CD4-positive, alpha-beta T cell (primary cell): ENCODE data around the gene AIFM2. TPM values are rescaled to one million over a fixed set of nuclear protein-coding genes. Genes with fewer than 3 reads are reported as not detected.

Experiments
- ATAC-seq: fragments of 200-7000 bp; cut with Tn5 transposase; one replicate; pipeline ENCODE4 v1.10.0; 2022; ENCODE audit warnings: mild to moderate bottlenecking; ENCODE audit not compliant: poor library complexity
- CTCF ChIA-PET: fragments of 350-600 bp; sonication (Branson Sonifier 250); formaldehyde crosslinking; loops from one replicate; lab custom pipeline; 2021; ENCODE audit warnings: antibody characterized with exemption, inconsistent platforms; lab: Charles Lee
- POLR2A ChIA-PET: fragments of 350-600 bp; sonication (Branson Sonifier 250); formaldehyde crosslinking; loops from one replicate; lab custom pipeline; 2021; ENCODE audit warnings: antibody characterized with exemption, inconsistent platforms; lab: Charles Lee
- DNase-seq, 14 experiments: peaks; one replicate each; pipeline ENCODE4 v3.0.0-alpha.2; 2013 to 2020; ENCODE audit warnings: mixed read lengths in 2 of 14
- H3K27ac ChIP-seq, 2 donors: one replicate each; pipeline versions ENCODE4 v1.5.1 to v1.7.0; 2013; ENCODE audit warnings: low read length in 2 of 2, low read depth in 1 of 2, mild to moderate bottlenecking in 1 of 2
- H3K27me3 ChIP-seq, 2 experiments: 1 replicate in 1 of 2; 2 replicates in 1 of 2; pipeline versions ENCODE4 v1.6.1 to v1.7.0; 2013; ENCODE audit warnings: low read length in 2 of 2, control low read depth in 1 of 2, mild to moderate bottlenecking in 1 of 2, moderate library complexity in 1 of 2; ENCODE audit not compliant: insufficient read depth in 2 of 2, control insufficient read depth in 1 of 2
- H3K36me3 ChIP-seq: one replicate; pipeline ENCODE4 v1.6.1; 2013; ENCODE audit warnings: low read length, control low read depth; ENCODE audit not compliant: insufficient read depth
- H3K4me1 ChIP-seq: one replicate; pipeline ENCODE4 v1.6.1; 2013; ENCODE audit warnings: low read length, control low read depth; ENCODE audit not compliant: insufficient read depth
- H3K4me3 ChIP-seq: one replicate; pipeline ENCODE4 v1.5.1; 2013; ENCODE audit warnings: mild to moderate bottlenecking, low read length, moderate library complexity
- H3K9me3 ChIP-seq, 2 experiments: 1 replicate in 1 of 2; 2 replicates in 1 of 2; pipeline versions ENCODE4 v1.6.1 to v1.7.0; 2013; ENCODE audit warnings: low read length in 2 of 2, mild to moderate bottlenecking in 2 of 2, control low read depth in 1 of 2, moderate library complexity in 1 of 2; ENCODE audit not compliant: control insufficient read depth in 1 of 2, insufficient read depth in 1 of 2
- H3K27ac Mint-ChIP-seq: one replicate; pipeline ENCODE4 v1.8.0; 2020; ENCODE audit warnings: mixed read lengths
- H3K27me3 Mint-ChIP-seq: one replicate; pipeline ENCODE4 v1.8.0; 2021; ENCODE audit warnings: mixed read lengths
- H3K36me3 Mint-ChIP-seq: one replicate; pipeline ENCODE4 v1.8.0; 2021; ENCODE audit warnings: low read depth, mixed read lengths
- H3K4me1 Mint-ChIP-seq: one replicate; pipeline ENCODE4 v1.8.0; 2021; ENCODE audit warnings: low read depth, mixed read lengths
- H3K4me3 Mint-ChIP-seq: one replicate; pipeline ENCODE4 v1.8.0; 2020; ENCODE audit warnings: mild to moderate bottlenecking, mixed read lengths
- H3K9me3 Mint-ChIP-seq: one replicate; pipeline ENCODE4 v1.8.0; 2020; ENCODE audit warnings: mixed read lengths
- intact Hi-C, 2 experiments: fragments of 100-400 bp; cut with DNase I in 1 of 2; cut with micrococcal nuclease in 1 of 2; formaldehyde crosslinking; loops; one replicate each; pipeline versions ENCODE4 v1.15.1 to v1.9.0; 2023 to 2025; cut with DNase I, micrococcal nuclease
- total RNA-seq, 174 experiments: library from RNA in 2 of 174; stranded (reverse) in 2 of 174; gene quantifications; one replicate each; pipeline ENCODE4 v1.2.3 and lab custom pipeline; 2021 to 2026
- TF ChIP-seq, protein P1 (sequence below): fragments of 200-600 bp; IDR thresholded peaks from one replicate; pipeline ENCODE4 v1.8.0; 2022; ENCODE audit warnings: antibody characterized with exemption, mild to moderate bottlenecking

Gene AIFM2
- total RNA-seq, 2 experiments from 2014 or later = 2.3 to 2.5 TPM

DNA sequence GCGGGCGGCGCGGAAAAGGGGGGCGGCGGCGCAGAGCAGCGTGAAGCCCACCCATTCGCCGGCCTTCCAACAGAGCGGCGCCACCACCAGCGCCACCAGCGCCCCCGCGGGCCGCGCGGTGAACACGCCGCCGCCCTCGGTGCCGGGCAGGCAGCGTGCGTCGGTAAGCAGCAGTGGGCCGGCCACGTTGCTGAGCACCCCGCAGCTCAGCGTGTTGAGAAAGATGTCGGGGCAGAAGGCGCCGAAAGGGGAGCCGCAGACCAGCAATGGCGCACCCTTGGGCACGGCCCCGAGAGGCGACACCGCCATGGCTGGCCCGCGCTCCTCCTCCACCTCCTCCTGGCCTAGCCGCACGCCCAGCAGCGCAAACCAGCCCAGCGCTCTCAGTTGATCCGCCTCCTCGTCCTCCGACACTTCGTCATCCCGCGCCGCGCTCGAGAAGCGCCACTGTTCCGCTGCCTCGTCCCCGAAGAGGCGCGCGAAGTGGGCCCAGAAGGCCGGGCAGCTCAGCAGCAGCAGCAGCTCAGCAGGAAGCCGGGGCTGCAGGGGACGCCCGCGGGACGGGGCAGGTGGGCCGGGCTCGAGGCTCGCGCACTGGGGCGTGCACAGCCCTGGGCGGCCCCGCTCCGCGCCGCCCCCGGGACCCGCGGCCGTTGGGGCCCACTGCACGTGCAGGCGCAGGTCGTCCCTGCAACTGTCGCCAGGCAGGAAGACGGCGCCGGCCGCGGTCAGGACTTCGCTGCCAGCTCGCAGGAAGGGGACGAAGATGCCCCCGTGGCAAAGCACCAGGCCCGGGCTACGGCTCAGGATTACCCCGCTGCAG is 13.3 kb upstream of the AIFM2 start:
- peaks cover 27% of the 10 kb centered on the region for H3K36me3 ChIP-seq
- Mint-ChIP-seq H3K36me3 (peaks cover 25% of the 10 kb centered on the region), H3K4me3 (peak overlapping the region; percentile 92), H3K27ac (peak overlapping the region; percentile 91), H3K27me3 (no peaks in the 10 kb centered on the region), H3K9me3 (no peaks in the 10 kb centered on the region), H3K4me1 (peaks cover 46% of the 10 kb centered on the region)
- no peaks in the 10 kb centered on the region for H3K27me3 ChIP-seq
- H3K27ac ChIP-seq = peak overlapping the region; percentile 76 to 87
- H3K9me3 ChIP-seq = no peaks in the 10 kb centered on the region
- H3K4me1 ChIP-seq = peaks cover 32% of the 10 kb centered on the region
- ChIA-PET CTCF (interaction anchor here (0.8 to 4.0 kb wide), 24 partner anchors 10 to 837 kb away, joined by 3 to 64 read pairs (median 6); partner anchors contain the start of genes AIFM2, EIF4EBP2, PPA1 and SAR1A), POLR2A (interaction anchor here (0.6 to 3.5 kb wide), 22 partner anchors 10 to 1704 kb away, joined by 3 to 138 read pairs (median 6); partner anchors contain the start of genes AIFM2, EIF4EBP2, PPA1 and SAR1A)
- TF ChIP-seq, protein P1, sequence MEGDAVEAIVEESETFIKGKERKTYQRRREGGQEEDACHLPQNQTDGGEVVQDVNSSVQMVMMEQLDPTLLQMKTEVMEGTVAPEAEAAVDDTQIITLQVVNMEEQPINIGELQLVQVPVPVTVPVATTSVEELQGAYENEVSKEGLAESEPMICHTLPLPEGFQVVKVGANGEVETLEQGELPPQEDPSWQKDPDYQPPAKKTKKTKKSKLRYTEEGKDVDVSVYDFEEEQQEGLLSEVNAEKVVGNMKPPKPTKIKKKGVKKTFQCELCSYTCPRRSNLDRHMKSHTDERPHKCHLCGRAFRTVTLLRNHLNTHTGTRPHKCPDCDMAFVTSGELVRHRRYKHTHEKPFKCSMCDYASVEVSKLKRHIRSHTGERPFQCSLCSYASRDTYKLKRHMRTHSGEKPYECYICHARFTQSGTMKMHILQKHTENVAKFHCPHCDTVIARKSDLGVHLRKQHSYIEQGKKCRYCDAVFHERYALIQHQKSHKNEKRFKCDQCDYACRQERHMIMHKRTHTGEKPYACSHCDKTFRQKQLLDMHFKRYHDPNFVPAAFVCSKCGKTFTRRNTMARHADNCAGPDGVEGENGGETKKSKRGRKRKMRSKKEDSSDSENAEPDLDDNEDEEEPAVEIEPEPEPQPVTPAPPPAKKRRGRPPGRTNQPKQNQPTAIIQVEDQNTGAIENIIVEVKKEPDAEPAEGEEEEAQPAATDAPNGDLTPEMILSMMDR = peak; percentile 66
- peak; percentile 55 for ATAC-seq
- intact Hi-C loops = loop anchor here (1.0 to 10.0 kb wide), 10 partner anchors 23 to 669 kb away; partner anchors contain the start of genes PPA1 (in 2 of the 2), EIF4EBP2 (in 1 of the 2), SAR1A (in 1 of the 2) and SGPL1 (in 1 of the 2)
- DNase-seq = peak; percentile 47 to 90 (median 66)
- peak overlapping the region; percentile 82 for H3K4me3 ChIP-seq

DNA sequence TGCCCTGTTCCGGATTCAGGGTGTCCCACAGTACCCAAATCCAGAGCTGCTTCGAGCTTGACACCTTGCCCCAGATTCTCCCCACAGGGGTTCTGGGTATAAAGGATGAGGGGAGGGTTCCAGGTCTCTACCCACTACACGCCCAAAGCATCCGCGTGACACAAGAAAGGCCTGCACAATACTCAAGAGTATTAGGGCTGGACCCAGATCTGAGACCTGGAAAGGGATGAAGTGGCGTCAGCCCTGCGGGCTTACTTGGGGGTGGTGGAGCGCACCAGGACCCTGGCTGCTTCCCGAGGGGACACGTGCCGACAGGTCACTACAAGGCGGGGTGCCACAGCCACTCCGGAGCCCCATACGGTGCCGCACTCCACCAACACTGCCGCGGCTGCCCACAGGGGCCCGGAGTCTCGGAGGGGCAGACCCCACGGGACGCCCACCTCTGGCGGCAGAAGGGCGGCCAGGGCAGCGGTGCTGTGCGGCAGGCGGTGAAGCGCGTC is 12.6 kb upstream of the AIFM2 start:
- peak; percentile 1 for ATAC-seq
- ChIA-PET POLR2A (interaction anchor here (0.6 to 3.5 kb wide), 9 partner anchors 11 to 259 kb away, joined by 3 to 138 read pairs (median 13); partner anchors contain the start of genes EIF4EBP2, PPA1 and SAR1A), CTCF (interaction anchor here (1.2 to 4.0 kb wide), 15 partner anchors 11 to 236 kb away, joined by 4 to 64 read pairs (median 7); partner anchors contain the start of genes AIFM2, PPA1 and SAR1A)
- Histone ChIP-seq H3K36me3 (peaks cover 20% of the 10 kb centered on the region), H3K27me3 (no peaks in the 10 kb centered on the region), H3K9me3 (no peaks in the 10 kb centered on the region), H3K27ac (peak overlapping the region; percentile 62 to 76), H3K4me3 (peak overlapping the region; percentile 82), H3K4me1 (peaks cover 32% of the 10 kb centered on the region)
- intact Hi-C loops = loop anchor here (2.0 to 10.0 kb wide), 7 partner anchors 28 to 670 kb away; partner anchors contain the start of genes EIF4EBP2 (in 1 of the 2), PPA1 (in 1 of the 2) and SGPL1 (in 1 of the 2)
- Mint-ChIP-seq H3K9me3 (no peaks in the 10 kb centered on the region), H3K4me1 (peaks cover 45% of the 10 kb centered on the region), H3K27me3 (no peaks in the 10 kb centered on the region), H3K27ac (peak overlapping the region; percentile 91), H3K4me3 (peak overlapping the region; percentile 88), H3K36me3 (peaks cover 23% of the 10 kb centered on the region)
- peak in 2 of 14 experiments; percentile 5 to 8 for DNase-seq
- TF ChIP-seq, protein P1 = no peak
